ENCODE data around the gene LRRC38.
"Not testable (repeated sequence)": the region's sequence is repeated elsewhere in the genome, so short reads cannot be mapped to it uniquely, and the experiment has no call there.

The LRRC38 gene

GRCh38 chr1:13461977-13462376 lies 51.8 kb downstream of the LRRC38 start:
- DNase-seq (ENCODE audit: low read depth): no peak

GRCh38 chr1:13456904-13457532 lies 56.8 kb downstream of the LRRC38 start:
- DNase-seq (ENCODE audit: low read depth): no peak

- DNase-seq (ENCODE audit: low read depth): no peak
These were observed 62.3 kb downstream of the LRRC38 start for GRCh38 chr1:13451399-13451965.

- DNase-seq (ENCODE audit: low read depth): no peak
These were observed 63.6 kb downstream of the LRRC38 start for GRCh38 chr1:13450204-13450603.

- no peak for DNase-seq (ENCODE audit: low read depth)
These were observed 70.3 kb downstream of the LRRC38 start for GRCh38 chr1:13443335-13443979.

GRCh38 chr1:13439104-13439783 lies 74.6 kb downstream of the LRRC38 start:
- not testable (repeated sequence) for DNase-seq (ENCODE audit: low read depth)

- no peak for DNase-seq (ENCODE audit: low read depth)
These were observed 78.3 kb downstream of the LRRC38 start for GRCh38 chr1:13435458-13435857.

GRCh38 chr1:13433694-13434358 lies 80.0 kb downstream of the LRRC38 start:
- not testable (repeated sequence) for DNase-seq (ENCODE audit: low read depth)

GRCh38 chr1:13432251-13432650 lies 81.6 kb downstream of the LRRC38 start:
- no peak for DNase-seq (ENCODE audit: low read depth)

- DNase-seq (ENCODE audit: low read depth): no peak
These were observed 83.3 kb downstream of the LRRC38 start for GRCh38 chr1:13430495-13430894.
